NCI-H510A (cell line): Measurements from ENCODE around the gene GTPBP10.

Source experiments
- DNase-seq: peaks from one replicate; lab custom pipeline; 2025; lab: John Stamatoyannopoulos, UW

Gene GTPBP10

GRCh38 chr7:90351987-90352386 is 5.5 kb downstream of the GTPBP10 start:
- DNase-seq: no peak

- DNase-seq: no peak
Measured at GRCh38 chr7:90383422-90383821, 36.9 kb downstream of the GTPBP10 start.

- DNase-seq: no peak
Measured at GRCh38 chr7:90383861-90384260, 37.3 kb downstream of the GTPBP10 start.

GRCh38 chr7:90384433-90384832 is 37.9 kb downstream of the GTPBP10 start:
- no peak for DNase-seq

GRCh38 chr7:90387470-90388240 is 41.1 kb downstream of the GTPBP10 start:
- DNase-seq: no peak

- no peak for DNase-seq
Measured at GRCh38 chr7:90390926-90391325, 44.4 kb downstream of the GTPBP10 start.

- no peak for DNase-seq
Measured at GRCh38 chr7:90391488-90391887, 45.0 kb downstream of the GTPBP10 start.

GRCh38 chr7:90396420-90396819 is 49.9 kb downstream of the GTPBP10 start:
- DNase-seq: no peak

- no peak for DNase-seq
Measured at GRCh38 chr7:90401989-90402388, 55.5 kb downstream of the GTPBP10 start.

GRCh38 chr7:90402785-90403173 is 56.3 kb downstream of the GTPBP10 start:
- no peak for DNase-seq

- peak; percentile 82 for DNase-seq
Measured at GRCh38 chr7:90403174-90404113, 56.9 kb downstream of the GTPBP10 start, which contains the start of gene CLDN12. Gene CLDN12, plus strand, starts transcription at chr7:90403461. Its CDS starts 9,216 bp downstream, at chr7:90412677.

GRCh38 chr7:90404777-90405176 is 58.3 kb downstream of the GTPBP10 start:
- DNase-seq: no peak

GRCh38 chr7:90407484-90407821 is 60.9 kb downstream of the GTPBP10 start:
- no peak for DNase-seq

- no peak for DNase-seq
Measured at GRCh38 chr7:90408142-90408541, 61.6 kb downstream of the GTPBP10 start.

GRCh38 chr7:90409667-90410066 is 63.2 kb downstream of the GTPBP10 start:
- DNase-seq: no peak

GRCh38 chr7:90411510-90411909 is 65.0 kb downstream of the GTPBP10 start:
- no peak for DNase-seq

GRCh38 chr7:90412458-90413184 is 66.1 kb downstream of the GTPBP10 start:
- DNase-seq: no peak

- no peak for DNase-seq
Measured at GRCh38 chr7:90413185-90413528, 66.6 kb downstream of the GTPBP10 start.

- no peak for DNase-seq
Measured at GRCh38 chr7:90421651-90422050, 75.1 kb downstream of the GTPBP10 start.

GRCh38 chr7:90424720-90425119 is 78.2 kb downstream of the GTPBP10 start:
- DNase-seq: no peak

GRCh38 chr7:90425376-90425775 is 78.9 kb downstream of the GTPBP10 start:
- DNase-seq: no peak
